Endothelial cell of hepatic sinusoid (primary cell): ENCODE measurements around the gene SMCO4.

Experiments
- in situ Hi-C: cut with HindIII; loops from 2 replicates; pipeline ENCODE4 v1.10.0; 2017; ENCODE audit warnings: low sequenced_read_pairs

SMCO4 gene

DNA sequence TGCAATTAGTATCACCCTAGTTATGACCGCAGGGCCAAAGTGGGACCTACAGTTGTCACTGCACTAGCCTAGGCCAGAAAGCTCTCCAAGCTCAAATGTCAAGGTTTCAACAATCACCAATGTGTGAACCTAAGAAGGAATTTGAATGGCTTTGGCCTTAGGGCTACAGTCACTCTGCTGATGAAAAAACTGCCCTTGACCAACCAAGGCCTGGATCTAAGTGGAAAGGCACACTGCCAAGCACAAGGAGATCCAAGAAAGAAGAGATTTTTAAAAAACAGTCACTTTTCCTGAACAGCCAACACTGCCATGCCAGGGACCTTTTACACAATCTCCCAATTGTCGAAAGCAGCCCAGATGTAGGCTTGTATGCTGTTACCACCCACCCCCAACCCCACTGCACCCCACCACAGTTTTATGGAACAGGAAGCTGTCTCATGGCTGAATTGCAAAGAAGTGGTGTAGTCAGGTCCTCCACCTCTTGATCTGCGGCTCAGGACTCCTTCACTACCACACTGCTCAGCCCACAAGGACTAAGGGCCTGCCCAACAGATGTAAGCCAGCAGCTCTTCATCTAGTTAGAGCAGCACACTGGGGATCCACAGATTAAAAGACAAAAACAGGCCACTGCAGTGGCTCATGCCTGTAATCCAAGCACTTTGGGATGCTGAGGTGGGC, 32.9 kb downstream of the SMCO4 start:
- in situ Hi-C loops: no loop called here

DNA sequence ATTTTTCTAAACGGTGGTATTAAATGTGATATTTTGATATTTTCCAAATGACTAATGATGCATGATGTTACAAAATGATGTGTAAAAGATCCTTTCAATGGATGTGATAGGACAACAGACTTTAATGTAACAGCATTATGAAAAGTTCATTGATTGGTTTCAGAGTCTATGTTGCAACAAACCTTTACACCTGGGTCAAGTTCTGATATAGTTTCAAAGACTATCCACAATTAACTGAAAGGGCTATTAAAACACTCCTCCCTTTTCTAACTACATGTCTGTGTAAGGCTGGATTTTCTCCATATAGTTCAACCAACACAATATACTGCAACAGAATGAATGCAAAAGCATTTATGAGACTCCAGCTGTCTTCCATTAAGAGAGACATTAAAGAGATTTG, 35.7 kb downstream of the SMCO4 start:
- in situ Hi-C loops: no loop called here

DNA sequence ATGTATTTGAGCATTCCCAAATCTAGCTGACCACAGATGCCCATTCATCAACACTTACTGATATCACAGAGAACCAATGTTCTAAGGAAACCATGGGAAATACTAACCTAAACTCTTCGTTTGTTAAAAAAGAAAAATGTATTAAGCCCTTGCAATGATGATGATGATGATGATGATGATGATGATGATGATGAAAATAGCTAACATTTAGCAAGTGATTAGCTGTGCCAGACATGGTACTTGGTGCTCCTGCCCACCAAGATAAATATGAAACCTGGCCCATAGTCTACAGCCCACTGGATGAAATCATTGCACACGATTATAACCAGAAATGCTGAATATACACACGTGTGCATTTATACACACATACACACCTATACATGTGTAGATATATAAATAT, 37.5 kb downstream of the SMCO4 start:
- in situ Hi-C loops: no loop called here

DNA sequence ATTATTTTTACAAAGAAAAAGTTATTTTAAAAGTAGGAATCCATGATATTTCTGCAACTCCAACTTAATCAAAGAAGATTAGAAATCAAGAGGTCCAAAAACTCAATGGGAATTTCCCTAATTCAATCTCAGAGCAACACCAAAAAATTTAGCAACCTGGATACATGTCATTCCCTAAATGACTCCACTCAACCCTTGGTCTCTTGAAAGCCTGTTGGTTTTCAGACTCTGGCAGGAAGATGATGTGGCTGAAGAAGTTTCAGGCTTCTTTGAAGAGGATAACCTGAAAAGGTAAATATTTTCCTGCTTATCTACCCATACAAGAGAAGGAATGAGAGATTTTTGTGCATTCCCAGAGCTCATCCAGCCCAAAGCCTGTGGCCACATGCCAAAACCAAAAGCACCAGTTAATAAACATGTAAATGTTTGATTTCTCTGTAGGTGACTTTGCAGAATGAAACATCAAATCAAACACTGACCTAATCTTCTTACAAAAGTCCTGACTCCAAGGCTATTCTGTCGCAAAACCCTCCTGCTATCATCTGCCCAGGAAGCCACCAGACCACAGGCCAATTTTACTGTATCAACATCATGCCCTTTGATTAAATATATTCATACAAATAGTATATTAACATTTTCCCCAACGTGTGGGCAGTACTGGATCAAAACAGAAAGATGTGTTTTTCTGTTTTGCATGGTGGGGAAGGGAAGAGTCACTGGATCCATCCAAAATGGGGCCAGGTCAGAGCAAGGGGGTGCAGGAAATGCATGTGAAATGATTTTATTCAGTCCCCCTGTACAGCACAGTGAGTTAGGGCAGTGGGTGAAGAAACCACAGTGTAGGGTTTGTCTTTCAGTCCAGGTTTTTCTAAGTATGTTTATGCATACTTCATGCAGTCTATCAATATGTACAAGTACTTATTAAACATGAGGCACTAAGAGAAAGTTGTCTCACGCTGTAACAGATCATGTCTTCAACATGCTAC, 38.8 kb downstream of the SMCO4 start:
- in situ Hi-C loops: no loop called here

DNA sequence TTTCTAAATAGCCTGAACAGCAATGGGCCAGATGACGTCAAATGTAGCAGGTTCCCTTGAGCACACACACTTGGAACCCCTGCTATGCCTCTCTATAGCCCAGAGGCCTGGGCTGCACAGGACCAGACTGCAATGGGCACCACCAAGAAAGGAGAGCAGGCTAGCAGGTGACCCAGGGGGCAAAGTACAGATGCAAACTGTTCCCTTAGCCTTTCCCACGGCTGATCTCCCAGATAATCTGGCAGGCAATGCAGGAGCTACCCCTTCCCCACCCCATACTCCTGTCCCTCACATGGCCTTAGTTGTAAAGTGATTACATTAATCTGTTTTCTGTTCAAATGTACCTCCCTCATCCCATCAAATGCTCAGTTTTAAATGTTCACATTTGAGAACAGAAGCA, 41.3 kb downstream of the SMCO4 start:
- in situ Hi-C loops: no loop called here

DNA sequence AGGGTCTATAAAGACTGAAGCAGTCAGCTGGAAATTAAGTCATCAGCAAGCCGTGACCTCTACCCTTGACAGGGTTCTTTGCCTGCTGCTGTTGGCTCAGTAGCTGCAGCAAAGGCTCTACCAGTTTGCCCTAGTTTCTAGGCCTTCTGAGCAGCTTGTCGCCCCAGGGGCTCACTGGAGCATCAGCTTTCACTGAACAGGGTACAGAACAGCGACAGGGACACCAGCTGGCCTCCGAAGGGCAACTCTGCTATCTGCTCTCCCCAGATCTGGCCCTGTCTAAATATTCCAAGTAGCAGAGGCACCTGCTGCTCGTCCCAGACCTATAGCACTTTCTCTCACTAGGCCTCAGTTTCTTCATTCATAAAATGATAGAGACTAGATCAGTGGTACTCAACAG, 42.4 kb downstream of the SMCO4 start:
- in situ Hi-C loops: no loop called here

DNA sequence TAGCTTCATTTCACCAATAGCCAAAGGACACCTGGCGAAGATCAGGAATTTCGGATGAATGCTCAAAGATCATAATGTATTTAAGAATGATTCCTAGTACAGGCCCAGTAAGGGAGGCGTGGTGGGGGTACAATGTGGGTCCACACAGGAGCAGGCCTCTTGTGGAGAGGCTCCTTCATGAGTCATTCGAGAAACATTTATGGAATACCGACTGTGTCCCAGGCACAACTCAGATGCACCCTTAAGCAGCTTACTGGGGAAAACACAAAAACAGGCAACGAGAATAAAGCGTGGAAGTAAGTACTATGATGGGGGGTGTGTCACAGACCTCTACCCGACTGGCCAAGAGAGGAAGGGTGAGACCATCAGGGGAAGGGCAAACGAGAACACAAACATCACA, 44.5 kb downstream of the SMCO4 start:
- in situ Hi-C loops: no loop called here

DNA sequence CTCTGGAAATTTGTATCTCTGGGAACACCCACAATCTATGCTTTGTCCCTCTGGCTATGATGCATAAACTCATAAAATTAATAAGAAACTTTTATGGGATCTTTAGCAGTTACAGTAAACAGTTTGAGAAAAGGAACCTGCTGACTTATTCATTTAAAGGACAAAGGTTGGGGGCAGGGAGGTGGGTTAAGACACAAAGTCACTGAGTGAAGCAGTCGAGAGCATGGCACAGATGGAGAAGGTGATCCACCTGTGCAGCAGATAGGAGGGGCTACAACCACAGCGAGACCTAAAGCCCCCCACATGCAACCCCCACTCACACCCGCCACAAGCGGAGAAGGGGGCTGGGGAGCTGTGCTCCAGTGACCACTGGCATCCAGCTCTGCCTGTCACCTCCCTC, 45.0 kb downstream of the SMCO4 start:
- in situ Hi-C loops: no loop called here

DNA sequence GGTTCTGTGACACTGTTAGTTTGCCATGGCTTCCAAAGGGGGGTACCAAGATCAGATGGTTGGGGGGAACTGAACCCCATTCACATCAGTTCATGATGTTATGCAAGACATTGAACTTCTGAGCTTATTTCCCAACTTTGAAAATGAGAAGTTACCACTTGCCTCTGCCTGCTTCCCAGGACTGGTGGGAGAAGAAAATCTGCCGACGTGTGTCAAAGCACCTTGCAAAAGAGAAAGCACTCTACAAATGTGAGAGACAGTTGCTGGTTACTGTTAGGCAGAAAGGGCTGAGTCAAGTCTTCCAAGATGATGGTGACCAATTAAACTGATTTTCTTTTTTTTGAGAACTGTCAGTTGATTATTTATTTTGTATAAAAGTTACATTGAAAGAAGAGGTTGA, 45.6 kb downstream of the SMCO4 start:
- in situ Hi-C loops: no loop called here

DNA sequence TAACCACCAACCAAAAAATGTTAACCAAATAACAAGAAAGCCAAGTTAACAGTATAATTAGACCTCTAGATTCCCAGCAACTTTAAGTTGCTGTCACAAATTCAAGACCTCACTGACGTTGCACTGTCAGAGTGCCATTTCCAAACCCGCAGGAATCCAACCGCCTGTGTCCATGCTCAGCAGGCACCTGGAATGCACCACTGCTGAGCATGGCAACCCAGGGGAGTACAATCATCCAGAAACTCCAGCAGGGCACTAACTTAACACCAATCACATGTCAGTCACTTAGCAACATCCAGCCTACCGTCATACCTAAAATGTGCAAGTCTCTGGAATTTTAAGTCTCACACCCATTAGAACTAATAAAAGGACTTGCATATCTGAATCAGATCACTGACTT, 48.8 kb downstream of the SMCO4 start:
- in situ Hi-C loops: no loop called here

DNA sequence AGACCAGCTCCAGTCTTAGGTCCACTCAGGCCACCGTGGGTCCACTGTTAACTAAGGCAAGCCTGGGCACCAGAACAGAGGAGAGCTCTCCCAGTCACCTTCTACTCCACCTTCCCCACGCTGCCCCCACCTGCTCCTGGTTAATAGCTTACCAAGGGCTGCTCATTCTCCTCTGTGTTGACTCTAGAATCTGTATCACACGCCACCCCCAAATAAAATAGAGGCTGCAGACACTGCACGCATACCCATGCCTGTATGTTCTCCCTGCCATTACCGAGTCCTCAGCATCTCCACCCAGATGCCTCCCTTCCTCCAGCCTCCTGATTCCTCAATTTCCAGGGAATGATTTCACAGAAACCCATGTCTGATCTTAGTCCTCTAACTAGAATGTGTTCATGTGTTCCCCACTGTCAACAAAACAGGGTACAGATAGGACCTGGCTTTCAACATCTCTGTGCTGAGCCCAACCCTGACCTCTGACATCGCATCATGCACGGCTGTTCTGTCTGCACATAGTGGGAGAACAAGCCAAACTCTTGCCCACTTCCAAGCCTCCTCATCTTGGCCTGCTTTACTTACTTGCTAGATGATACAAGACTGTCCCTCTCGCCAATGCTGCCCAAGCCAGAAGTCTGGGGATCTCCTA, 49.8 kb downstream of the SMCO4 start:
- in situ Hi-C loops: no loop called here

DNA sequence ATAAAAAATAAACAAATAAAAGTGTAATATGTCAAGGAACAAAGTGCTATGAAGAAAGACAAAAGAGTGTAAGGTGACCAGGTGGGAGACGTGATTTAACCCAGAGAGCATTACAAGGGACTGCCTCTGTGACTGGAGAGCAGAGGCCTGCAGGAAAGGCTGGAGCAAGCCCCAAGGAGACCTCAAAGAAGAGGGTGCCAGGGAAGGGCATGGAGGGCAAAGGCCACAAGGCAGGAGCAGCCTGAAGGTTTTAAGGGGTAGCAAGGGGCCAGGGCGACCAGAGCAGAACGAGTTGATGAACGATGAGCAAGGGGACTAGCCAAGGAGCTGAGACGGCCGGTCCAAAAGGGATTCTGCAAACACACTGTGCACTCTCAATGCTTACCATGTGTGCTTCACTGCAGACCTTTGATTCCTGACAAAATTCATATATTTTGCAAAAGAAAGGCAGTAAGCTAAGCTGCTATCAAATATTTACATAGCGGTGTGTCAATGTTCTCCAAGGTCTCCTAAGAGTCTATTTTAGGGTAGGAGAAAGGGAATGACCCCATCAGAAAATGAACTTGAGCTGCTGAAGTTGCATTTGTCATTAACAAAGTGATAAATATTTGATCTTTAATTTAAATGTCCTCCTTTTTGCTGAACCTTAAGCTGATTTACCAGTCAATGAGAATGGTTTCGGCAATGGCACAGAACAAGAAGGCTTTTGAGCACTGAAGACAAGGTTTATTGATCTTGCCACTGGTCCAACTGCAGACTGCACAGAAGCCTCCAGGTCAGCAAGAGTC, 50.5 kb downstream of the SMCO4 start:
- in situ Hi-C loops: no loop called here

DNA sequence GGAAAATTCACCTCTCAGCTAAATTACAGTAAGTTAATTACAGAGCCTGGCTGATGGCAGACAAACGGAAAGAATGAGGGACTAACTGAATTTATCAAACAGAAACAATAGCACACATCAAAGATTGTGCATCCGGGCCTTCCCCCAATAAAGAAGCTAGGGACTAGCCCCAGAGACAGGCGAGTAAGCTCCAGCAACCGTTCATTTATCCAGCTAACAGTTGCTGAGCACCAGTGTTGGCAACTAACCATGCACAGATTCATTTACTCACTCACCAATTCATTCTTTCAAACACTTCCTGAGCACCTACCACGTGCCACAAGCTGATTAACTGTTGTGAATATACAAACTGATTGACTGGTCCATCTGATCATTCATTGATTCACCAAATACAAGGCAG, 51.2 kb downstream of the SMCO4 start:
- in situ Hi-C loops: no loop called here

DNA sequence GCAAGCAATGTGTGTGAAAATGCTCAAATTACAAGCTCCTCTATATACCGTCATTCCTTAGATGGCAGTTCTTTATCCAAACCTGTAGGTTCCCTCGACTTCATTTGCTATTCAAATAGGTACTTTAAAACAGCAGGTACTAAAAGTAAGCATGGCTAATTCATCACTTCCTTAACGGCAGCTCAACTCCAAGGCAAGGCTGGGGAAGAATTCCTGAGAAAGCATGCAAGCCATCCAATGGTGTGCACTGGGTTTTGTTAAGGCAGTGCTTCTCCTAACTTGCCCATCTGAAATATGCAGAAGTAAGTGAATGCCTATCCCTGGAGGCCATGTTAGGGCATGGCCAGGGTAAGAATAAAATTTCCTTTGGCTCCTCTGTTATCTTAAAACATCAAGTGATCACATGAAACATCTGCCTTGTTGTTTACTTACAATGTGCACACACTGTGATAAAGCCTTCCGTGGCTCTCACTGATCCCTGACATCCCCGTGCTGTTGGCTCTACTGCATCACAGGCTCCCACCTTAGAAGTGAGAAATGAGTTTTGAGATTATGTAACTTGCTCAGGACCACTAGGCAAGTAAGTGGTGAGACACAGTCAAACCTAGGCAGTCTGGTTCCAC, 52.1 kb downstream of the SMCO4 start:
- in situ Hi-C loops: no loop called here

DNA sequence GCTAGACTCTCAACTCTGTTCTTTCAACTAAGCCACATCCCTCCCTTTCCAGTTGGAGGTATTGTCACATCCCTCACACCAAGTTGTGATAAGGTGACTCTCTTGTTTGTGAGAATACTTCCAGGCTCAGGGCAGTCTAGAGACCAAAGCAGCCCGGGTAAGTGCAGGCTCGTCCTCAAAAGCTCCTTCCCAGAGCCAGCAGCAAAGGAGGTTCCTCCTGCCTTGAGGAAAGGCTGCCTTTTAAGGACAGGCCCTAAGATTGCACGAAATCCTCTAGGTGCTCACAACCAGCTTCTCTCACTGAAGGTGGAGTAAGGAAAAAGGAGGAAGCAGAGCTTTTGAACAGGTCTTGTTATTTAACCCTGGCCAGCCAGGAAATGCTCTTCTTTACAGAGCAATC, 53.4 kb downstream of the SMCO4 start:
- in situ Hi-C loops: no loop called here

DNA sequence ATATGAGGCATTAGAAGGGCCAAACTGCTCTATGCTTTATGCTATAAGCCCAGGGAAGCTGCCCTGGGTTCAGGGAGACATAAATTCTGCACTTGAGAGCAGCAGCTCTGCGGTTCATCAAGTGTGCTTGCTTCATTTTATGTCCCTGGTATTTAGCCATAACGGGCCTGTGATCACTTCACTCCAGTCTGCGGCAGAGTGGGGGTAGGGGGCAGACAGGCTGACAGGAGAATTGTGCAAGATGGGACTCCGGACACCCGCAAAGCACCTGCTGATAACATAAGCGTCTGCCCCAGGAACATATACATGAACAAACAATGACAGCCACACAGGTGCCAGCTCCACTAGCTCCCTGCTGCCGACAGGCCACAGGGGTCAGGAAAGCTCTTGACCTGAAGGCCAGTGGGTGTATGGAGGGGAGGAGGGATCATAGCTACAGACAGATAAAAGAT, 56.1 kb downstream of the SMCO4 start:
- in situ Hi-C loops: no loop called here

DNA sequence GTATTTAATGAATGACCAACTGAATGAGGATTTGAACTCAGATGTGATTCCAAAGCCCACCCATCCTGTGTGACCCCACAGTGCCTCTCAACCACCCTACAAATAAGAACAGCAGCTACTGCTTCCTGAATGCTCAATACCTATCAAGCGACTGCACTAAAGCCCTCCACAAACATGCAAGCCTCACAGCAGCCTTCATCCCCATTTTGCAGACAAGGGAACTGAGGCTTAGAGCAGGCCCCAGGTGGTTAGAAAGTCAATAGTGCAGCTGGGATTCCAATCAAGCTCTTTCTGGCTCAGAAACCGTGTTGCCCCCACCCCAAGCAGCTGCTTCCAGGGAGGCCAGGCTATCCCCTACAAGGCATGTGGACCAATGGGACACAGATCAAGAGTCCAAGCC, 57.2 kb downstream of the SMCO4 start:
- in situ Hi-C loops: no loop called here

DNA sequence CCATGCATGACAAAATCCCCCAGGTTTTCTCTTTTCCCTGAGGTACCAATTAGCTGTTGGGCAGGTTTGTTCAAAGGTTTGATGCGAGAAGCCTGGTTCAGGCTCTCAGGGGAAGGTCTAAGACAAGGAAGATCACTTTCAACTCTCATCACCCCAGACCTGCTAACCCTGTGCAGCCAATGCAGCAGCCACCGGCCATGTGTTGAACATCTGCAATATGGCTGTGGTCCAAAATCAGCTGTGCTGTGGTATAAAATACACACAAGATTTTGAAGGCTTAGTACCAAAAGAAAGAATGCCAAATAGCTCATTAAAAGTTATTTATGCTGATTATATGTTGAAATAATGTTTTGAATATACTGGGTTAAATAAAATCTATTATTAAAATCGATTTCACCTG, 58.5 kb downstream of the SMCO4 start:
- in situ Hi-C loops: no loop called here

DNA sequence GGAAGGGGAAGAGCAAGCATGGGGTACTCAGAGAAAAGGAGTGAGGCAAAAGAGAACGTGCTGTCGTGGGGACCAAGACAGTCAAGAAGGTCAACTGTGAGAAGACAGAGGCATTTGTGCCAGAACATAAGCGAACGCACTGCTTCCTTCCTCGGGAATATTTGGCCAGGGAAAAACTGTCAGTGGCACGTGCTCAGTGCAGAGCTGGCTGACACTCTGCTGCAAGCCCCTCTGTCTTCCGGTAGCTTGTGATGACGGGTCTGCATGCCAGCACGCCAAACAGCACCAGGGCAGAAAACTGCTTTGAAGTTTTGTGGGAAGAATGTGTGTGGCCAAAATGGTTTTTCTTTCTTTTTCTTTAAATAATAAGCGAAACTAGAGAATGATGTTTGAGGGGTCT, 60.6 kb downstream of the SMCO4 start:
- in situ Hi-C loops: no loop called here

DNA sequence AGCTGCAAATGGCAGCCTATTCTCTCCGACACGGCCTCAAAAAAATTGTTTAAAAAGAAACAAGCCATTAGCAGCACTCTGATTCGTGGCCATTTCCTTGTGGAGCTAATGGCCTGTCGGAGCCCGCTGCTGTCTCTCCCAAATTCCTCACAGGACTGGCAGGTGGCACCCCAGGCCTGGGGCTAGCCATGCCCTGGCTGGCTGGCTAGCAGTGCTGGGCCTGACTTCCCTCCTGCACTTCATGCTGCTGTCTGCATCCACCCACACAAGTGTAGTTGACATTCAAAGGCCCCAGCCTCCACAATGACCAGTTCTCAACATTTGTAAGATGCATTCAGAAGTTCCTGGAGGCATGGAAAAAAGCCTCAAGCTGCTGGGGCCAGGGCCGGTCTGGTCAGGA, 61.5 kb downstream of the SMCO4 start:
- in situ Hi-C loops: no loop called here

DNA sequence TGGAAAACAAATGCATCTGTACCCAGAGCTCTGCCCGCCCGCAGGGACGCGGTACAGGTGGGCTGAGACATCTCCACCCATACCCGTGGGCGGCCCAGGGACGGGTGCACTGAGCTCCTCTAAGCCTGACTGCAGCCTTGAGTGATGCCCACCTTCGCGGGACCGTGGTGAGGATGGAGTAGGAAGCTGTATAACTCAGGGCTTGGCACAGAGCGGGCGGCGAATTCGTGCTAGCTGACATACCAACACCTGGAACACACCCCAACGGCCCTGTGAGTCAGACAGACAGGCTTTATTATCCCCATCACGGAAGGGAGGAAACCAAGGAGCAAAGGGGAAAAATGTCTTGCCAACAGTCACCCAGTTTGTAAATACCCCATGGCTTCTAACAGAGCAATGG, 61.9 kb downstream of the SMCO4 start:
- in situ Hi-C loops: no loop called here
